ENCODE data around the gene CABLES2. TPM values are rescaled to one million over a fixed set of nuclear protein-coding genes. Genes with fewer than 3 reads are reported as not detected.

The CABLES2 gene
- total and polyA plus RNA-seq, 3 donors from 2014 or later = 51.0 to 83.0 (median 58.6) TPM

GRCh38 chr20:62393830-62394229, 13.3 kb downstream of the CABLES2 start:
- Histone ChIP-seq H3K9me3 (no peaks in the 10 kb centered on the region), H3K36me3 (ENCODE audit: low read depth, missing control alignments) (no peaks in the 10 kb centered on the region), H3K27me3 (no peaks in the 10 kb centered on the region), H3K27ac (no peak overlapping the region), H3K4me1 (peaks cover 11% of the 10 kb centered on the region), H3K4me3 (no peak overlapping the region)
- DNase-seq = no peak
- TF ChIP-seq POLR2A (IDR thresholded peaks at IDR 0.05) (no peak), CTCF (IDR thresholded peaks at IDR 0.05) (no peak)
- 91 to 96% methylated on average over 10 to 24 of the region's 24 CpGs for WGBS, 2 donors
- intact Hi-C loops (cut with DNase I; ENCODE audit: low total_unique reads) = no loop called here

GRCh38 chr20:62393335-62393665, 13.8 kb downstream of the CABLES2 start:
- intact Hi-C loops (cut with DNase I; ENCODE audit: low total_unique reads) = no loop called here
- 77 to 94% methylated on average over 11 to 12 of the region's 12 CpGs for WGBS, 2 donors
- no peaks in the 10 kb centered on the region for H3K36me3 ChIP-seq (ENCODE audit: low read depth, missing control alignments)
- no peaks in the 10 kb centered on the region for H3K9me3 ChIP-seq
- no peaks in the 10 kb centered on the region for H3K27me3 ChIP-seq
- peaks cover 11% of the 10 kb centered on the region for H3K4me1 ChIP-seq
- no peak for DNase-seq
- TF ChIP-seq CTCF (IDR thresholded peaks at IDR 0.05) (no peak), POLR2A (IDR thresholded peaks at IDR 0.05) (no peak)
- no peak overlapping the region for H3K4me3 ChIP-seq
- H3K27ac ChIP-seq = no peak overlapping the region

- Histone ChIP-seq H3K27ac (no peak overlapping the region), H3K4me1 (peaks cover 15% of the 10 kb centered on the region), H3K36me3 (ENCODE audit: low read depth, missing control alignments) (no peaks in the 10 kb centered on the region), H3K4me3 (no peak overlapping the region), H3K27me3 (no peaks in the 10 kb centered on the region), H3K9me3 (no peaks in the 10 kb centered on the region)
- TF ChIP-seq POLR2A (IDR thresholded peaks at IDR 0.05) (no peak), CTCF (IDR thresholded peaks at IDR 0.05) (no peak)
- no peak for DNase-seq
- WGBS, 2 donors = 83 to 89% methylated on average over 1 to 21 of the region's 21 CpGs
- intact Hi-C loops (cut with DNase I; ENCODE audit: low total_unique reads) = no loop called here
Observed at GRCh38 chr20:62392621-62393334, 14.3 kb downstream of the CABLES2 start.

GRCh38 chr20:62392077-62392418, 15.0 kb downstream of the CABLES2 start:
- intact Hi-C loops (cut with DNase I; ENCODE audit: low total_unique reads) = no loop called here
- no peaks in the 10 kb centered on the region for H3K27me3 ChIP-seq
- H3K4me1 ChIP-seq = peaks cover 19% of the 10 kb centered on the region
- no peaks in the 10 kb centered on the region for H3K36me3 ChIP-seq (ENCODE audit: low read depth, missing control alignments)
- WGBS, 2 donors = 78 to 85% methylated on average over 10 of the region's 10 CpGs
- no peak overlapping the region for H3K4me3 ChIP-seq
- no peak for DNase-seq
- no peaks in the 10 kb centered on the region for H3K9me3 ChIP-seq
- TF ChIP-seq POLR2A (IDR thresholded peaks at IDR 0.05) (no peak), CTCF (IDR thresholded peaks at IDR 0.05) (no peak)
- H3K27ac ChIP-seq = peak overlapping the region; percentile 42 to 60

Data from testis (tissue), 3 donors.